K562 (cell line): ENCODE measurements around the gene PLEKHG3. TPM values are rescaled to one million over a fixed set of nuclear protein-coding genes. Genes with fewer than 3 reads are reported as not detected.

Experiments used
- ATAC-seq: fragments of 200-7000 bp; cut with Tn5 transposase; 3 replicates; pipeline ENCODE4 v1.9.1; 2020; ENCODE audit warnings: moderate library complexity
- BruUV-seq: library from RNA; stranded (reverse); fragments of 400-500 nt; replicated peaks from 2 replicates; lab custom pipeline; 2021; lab: Mats Ljungman, UMichigan
- CTCF ChIA-PET: fragments of 300-600 bp; formaldehyde crosslinking; extraction: SDS; loops from one replicate; lab custom pipeline; 2021; ENCODE audit warnings: low intra/inter-chr PET ratio; lab: Yijun Ruan, JAX
- POLR2A ChIA-PET: fragments of 300-600, 350-650 bp; sonication (Branson Sonifier 250); formaldehyde crosslinking; extraction: SDS; loops from one replicate; lab custom pipeline; 2021; ENCODE audit warnings: antibody characterized with exemption, inconsistent platforms; lab: Yijun Ruan, JAX
- DNase-seq, 4 experiments: peaks; one replicate each; pipeline versions ENCODE4 v3.0.0 to v3.0.0-alpha.2; 2011 to 2018; ENCODE audit warnings: low spot score in 3 of 4, mixed read lengths in 3 of 4; ENCODE audit errors: extremely low read depth in 1 of 4
- FAIRE-seq: peaks from 2 replicates; lab custom pipeline; 2011; peaks lifted over from hg19 to GRCh38; lab: Jason Lieb, UNC
- H2AFZ ChIP-seq: 2 replicates; pipeline ENCODE4 v1.6.0; 2011; ENCODE audit warnings: low read depth, low read length, control low read depth, inconsistent platforms
- H3K27ac ChIP-seq: fragments of 200-600 bp; 3 replicates; pipeline ENCODE4 v1.8.0; 2011; ENCODE audit warnings: low read depth, mild to moderate bottlenecking, control low read depth, inconsistent platforms, low read length, moderate library complexity, mixed read lengths; ENCODE audit errors: extremely low read depth
- H3K27me3 ChIP-seq, 2 experiments: fragments of 300-600 bp in 1 of 2; 2 replicates in 1 of 2; 3 replicates in 1 of 2; pipeline versions ENCODE4 v1.6.0 to v1.8.0; 2011; ENCODE audit warnings: inconsistent platforms in 2 of 2, low read length in 2 of 2, mild to moderate bottlenecking in 1 of 2, mixed read lengths in 1 of 2, moderate library complexity in 1 of 2; ENCODE audit not compliant: control insufficient read depth in 2 of 2, insufficient read depth in 2 of 2
- H3K36me3 ChIP-seq: fragments of 300-600 bp; 3 replicates; pipeline ENCODE4 v1.8.0; 2011; ENCODE audit warnings: mild to moderate bottlenecking, low read length, inconsistent platforms; ENCODE audit not compliant: control insufficient read depth, insufficient read depth
- H3K4me1 ChIP-seq, 2 experiments: fragments of 200-600 bp in 1 of 2; replicated peaks in 1 of 2; 2 replicates in 1 of 2; 3 replicates in 1 of 2; pipeline versions ENCODE4 v1.5.1 to v1.8.0; 2011; ENCODE audit warnings: inconsistent platforms in 2 of 2, low read length in 2 of 2, mild to moderate bottlenecking in 1 of 2, mixed read lengths in 1 of 2, moderate library complexity in 1 of 2; ENCODE audit not compliant: control insufficient read depth in 2 of 2, insufficient read depth in 2 of 2
- H3K4me2 ChIP-seq: 2 replicates; pipeline ENCODE4 v1.6.1; 2011; ENCODE audit warnings: low read length, control low read depth, inconsistent platforms, mixed read lengths; ENCODE audit not compliant: insufficient read depth
- H3K4me3 ChIP-seq: fragments of 200-600 bp; sonication (generic), shearing (Covaris generic); 2 replicates; pipeline ENCODE4 v1.5.1; 2016; ENCODE audit warnings: control low read depth, inconsistent platforms
- H3K79me2 ChIP-seq: fragments of 200-600 bp; 3 replicates; pipeline ENCODE4 v1.8.0; 2011; ENCODE audit warnings: low read length, inconsistent platforms; ENCODE audit not compliant: control insufficient read depth, insufficient read depth
- H3K9ac ChIP-seq, 2 experiments: 2 replicates each; pipeline versions ENCODE4 v1.6.0 to v1.6.1; 2011; ENCODE audit warnings: low read depth in 2 of 2, low read length in 2 of 2, control low read depth in 1 of 2, inconsistent platforms in 1 of 2, mild to moderate bottlenecking in 1 of 2, mixed read lengths in 1 of 2; ENCODE audit not compliant: insufficient read depth in 1 of 2
- H3K9me1 ChIP-seq: one replicate; pipeline ENCODE4 v1.6.0; 2011; ENCODE audit warnings: inconsistent platforms, mild to moderate bottlenecking, low read length, moderate library complexity; ENCODE audit not compliant: control insufficient read depth, insufficient read depth
- H3K9me3 ChIP-seq: replicated peaks from 2 replicates; pipeline ENCODE4 v1.5.1; 2011; ENCODE audit warnings: low read depth, low read length, inconsistent platforms; ENCODE audit not compliant: control insufficient read depth, insufficient read depth
- H4K20me1 ChIP-seq: replicated peaks from 2 replicates; pipeline ENCODE4 v1.6.1; 2011; ENCODE audit warnings: low read length, inconsistent platforms, mixed read lengths; ENCODE audit not compliant: control insufficient read depth, insufficient read depth
- DMBX1 ChIP-seq: fragments of 250-450 bp; sonication (Bioruptor Pico); IDR thresholded peaks from 2 replicates; pipeline ENCODE4 v1.8.0; 2022; ENCODE audit warnings: inconsistent platforms, mild to moderate bottlenecking, moderate library complexity, borderline replicate concordance
- ETV5 ChIP-seq: sonication (generic); formaldehyde crosslinking; IDR thresholded peaks from 2 replicates; pipeline ENCODE4 v1.4.0; 2020; ENCODE audit warnings: low read depth, mild to moderate bottlenecking, missing genetic modification reagents
- FOXJ2 ChIP-seq: fragments of 200-800 bp; sonication (Bioruptor generic); IDR thresholded peaks from 2 replicates; pipeline ENCODE4 v1.6.1; 2016; ENCODE audit warnings: missing genetic modification characterization, missing compliant biosample characterization
- FOXK1 ChIP-seq: sonication (generic); formaldehyde crosslinking; IDR thresholded peaks from 2 replicates; pipeline ENCODE4 v1.8.0; 2022; ENCODE audit warnings: missing genetic modification reagents, mild to moderate bottlenecking, borderline replicate concordance
- RREB1 ChIP-seq: fragments of 250-450 bp; sonication (Bioruptor Pico); IDR thresholded peaks from 2 replicates; pipeline ENCODE4 v1.4.0; 2020
- SMC3 ChIP-seq: conservative IDR thresholded peaks from 2 replicates; pipeline ENCODE4 v1.6.1; 2011; ENCODE audit warnings: low read depth, low read length, improper control_type of control experiment; ENCODE audit not compliant: insufficient read depth
- ZNF143 ChIP-seq: sonication (generic); formaldehyde crosslinking; IDR thresholded peaks from 2 replicates; pipeline ENCODE4 v1.9.0; 2022; ENCODE audit warnings: mild to moderate bottlenecking, missing genetic modification reagents
- ZNF24 ChIP-seq: fragments of 450-650 bp; IDR thresholded peaks from 2 replicates; pipeline ENCODE4 v1.6.1; 2016
- ZNF354B ChIP-seq: fragments of 250-450 bp; sonication (Bioruptor Pico); IDR thresholded peaks from 2 replicates; pipeline ENCODE4 v1.4.0; 2020
- ZNF583 ChIP-seq: fragments of 250-450 bp; sonication (Bioruptor Pico); IDR thresholded peaks from 2 replicates; pipeline ENCODE4 v1.4.0; 2020
- WGBS: fragments of 100-300 bp; shearing (Covaris generic); methylation state at CpG from one replicate; pipeline ENCODE4 v1.1.6; 2016; ENCODE audit warnings: low coverage, mixed read lengths; ENCODE audit not compliant: insufficient coverage; ENCODE audit errors: missing lambda C conversion rate; 5-methylcytosine and 5-hydroxymethylcytosine counted together
- in situ Hi-C: fragments of 300-500 bp; cut with MboI; formaldehyde crosslinking; loops from 4 replicates; pipeline ENCODE4 v1.15.0; 2018; ENCODE audit warnings: inconsistent platforms, mixed read lengths
- intact Hi-C: fragments of 100-400 bp; cut with micrococcal nuclease; formaldehyde crosslinking; loops from 2 replicates; pipeline ENCODE4 v1.14.2; 2022
- polyA plus RNA-seq, 8 experiments: library from polyadenylated mRNA; depleted of rRNA in 4 of 8; stranded (reverse) in 5 of 8; unstranded in 3 of 8; fragments of >200 nt; fragmentation: Nextera tagmentation in 2 of 8; fragmentation: Illumina TruSeq in 1 of 8; extraction: Ambion mirVana in 2 of 8; extraction: Trizol in 1 of 8; gene quantifications; 2 replicates each; pipeline versions ENCODE4 v1.2.1 to v1.2.3, GENCODE V29; 2011 to 2014; ENCODE audit warnings: inconsistent platforms in 1 of 8, missing spikeins in 1 of 8
- total RNA-seq, 7 experiments: library from RNA; depleted of rRNA in 6 of 7; stranded (reverse); fragments of >200 nt in 6 of 7; fragmentation: Illumina TruSeq in 2 of 7; extraction: Trizol in 2 of 7; gene quantifications; 2 replicates each; pipeline versions ENCODE4 v1.2.1 to v1.2.3, GENCODE V29; 2011 to 2021; ENCODE audit warnings: low replicate concordance in 1 of 7
- TF ChIP-seq, protein P1 (sequence below), 2 experiments: fragments of 450-650 bp; IDR thresholded peaks; 2 replicates each; pipeline ENCODE4 v1.6.1; 2018; ENCODE audit warnings: mild to moderate bottlenecking in 2 of 2, low read depth in 1 of 2; ENCODE audit not compliant: partially characterized antibody in 2 of 2
- TF ChIP-seq, protein P2 (sequence below): sonication (generic); formaldehyde crosslinking; IDR thresholded peaks from 2 replicates; pipeline ENCODE4 v1.8.1; 2023; ENCODE audit warnings: mild to moderate bottlenecking, missing genetic modification reagents, moderate library complexity

The PLEKHG3 gene
- total and polyA plus RNA-seq, 9 of the 15 experiments (the other 6 are each of a cell fraction or from before 2014, with no cell fraction given) = 0.04 to 0.16 TPM; not detected in 7

GRCh38 chr14:64795211-64795610, 91.0 kb downstream of the PLEKHG3 start:
- H3K9ac ChIP-seq = no peak overlapping the region
- no TSS peak for BruUV-seq
- DNase-seq = no peak
- intact Hi-C loops = no loop called here
- POLR2A ChIA-PET = interaction anchor here (1.4 kb wide), 1 partner anchor 13 kb away, joined by 6 read pairs; no protein-coding TSS in a partner anchor
- TF ChIP-seq, protein P1, sequence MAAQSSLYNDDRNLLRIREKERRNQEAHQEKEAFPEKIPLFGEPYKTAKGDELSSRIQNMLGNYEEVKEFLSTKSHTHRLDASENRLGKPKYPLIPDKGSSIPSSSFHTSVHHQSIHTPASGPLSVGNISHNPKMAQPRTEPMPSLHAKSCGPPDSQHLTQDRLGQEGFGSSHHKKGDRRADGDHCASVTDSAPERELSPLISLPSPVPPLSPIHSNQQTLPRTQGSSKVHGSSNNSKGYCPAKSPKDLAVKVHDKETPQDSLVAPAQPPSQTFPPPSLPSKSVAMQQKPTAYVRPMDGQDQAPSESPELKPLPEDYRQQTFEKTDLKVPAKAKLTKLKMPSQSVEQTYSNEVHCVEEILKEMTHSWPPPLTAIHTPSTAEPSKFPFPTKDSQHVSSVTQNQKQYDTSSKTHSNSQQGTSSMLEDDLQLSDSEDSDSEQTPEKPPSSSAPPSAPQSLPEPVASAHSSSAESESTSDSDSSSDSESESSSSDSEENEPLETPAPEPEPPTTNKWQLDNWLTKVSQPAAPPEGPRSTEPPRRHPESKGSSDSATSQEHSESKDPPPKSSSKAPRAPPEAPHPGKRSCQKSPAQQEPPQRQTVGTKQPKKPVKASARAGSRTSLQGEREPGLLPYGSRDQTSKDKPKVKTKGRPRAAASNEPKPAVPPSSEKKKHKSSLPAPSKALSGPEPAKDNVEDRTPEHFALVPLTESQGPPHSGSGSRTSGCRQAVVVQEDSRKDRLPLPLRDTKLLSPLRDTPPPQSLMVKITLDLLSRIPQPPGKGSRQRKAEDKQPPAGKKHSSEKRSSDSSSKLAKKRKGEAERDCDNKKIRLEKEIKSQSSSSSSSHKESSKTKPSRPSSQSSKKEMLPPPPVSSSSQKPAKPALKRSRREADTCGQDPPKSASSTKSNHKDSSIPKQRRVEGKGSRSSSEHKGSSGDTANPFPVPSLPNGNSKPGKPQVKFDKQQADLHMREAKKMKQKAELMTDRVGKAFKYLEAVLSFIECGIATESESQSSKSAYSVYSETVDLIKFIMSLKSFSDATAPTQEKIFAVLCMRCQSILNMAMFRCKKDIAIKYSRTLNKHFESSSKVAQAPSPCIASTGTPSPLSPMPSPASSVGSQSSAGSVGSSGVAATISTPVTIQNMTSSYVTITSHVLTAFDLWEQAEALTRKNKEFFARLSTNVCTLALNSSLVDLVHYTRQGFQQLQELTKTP (IDR thresholded peaks at IDR 0.05; ENCODE audit: low read depth in 1 of 2, partially characterized antibody in 2 of 2) = no peak
- TF ChIP-seq SMC3 = no peak
- TF ChIP-seq, protein P2, sequence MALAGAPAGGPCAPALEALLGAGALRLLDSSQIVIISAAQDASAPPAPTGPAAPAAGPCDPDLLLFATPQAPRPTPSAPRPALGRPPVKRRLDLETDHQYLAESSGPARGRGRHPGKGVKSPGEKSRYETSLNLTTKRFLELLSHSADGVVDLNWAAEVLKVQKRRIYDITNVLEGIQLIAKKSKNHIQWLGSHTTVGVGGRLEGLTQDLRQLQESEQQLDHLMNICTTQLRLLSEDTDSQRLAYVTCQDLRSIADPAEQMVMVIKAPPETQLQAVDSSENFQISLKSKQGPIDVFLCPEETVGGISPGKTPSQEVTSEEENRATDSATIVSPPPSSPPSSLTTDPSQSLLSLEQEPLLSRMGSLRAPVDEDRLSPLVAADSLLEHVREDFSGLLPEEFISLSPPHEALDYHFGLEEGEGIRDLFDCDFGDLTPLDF (CRISPR knock-in tag) = no peak
- no peak for TF ChIP-seq ZNF583
- no peak for TF ChIP-seq ZNF143 (CRISPR knock-in tag)
- TF ChIP-seq FOXK1 (CRISPR knock-in tag) = no peak
- no peak for TF ChIP-seq ETV5 (CRISPR knock-in tag)
- TF ChIP-seq FOXJ2 (tag) = no peak
- no peak for TF ChIP-seq ZNF354B (CRISPR knock-in tag)
- no peak for TF ChIP-seq ZNF24
- no peak for TF ChIP-seq DMBX1
- TF ChIP-seq RREB1 (CRISPR knock-in tag) = no peak
- TF ChIP-seq, all 486 proteins: peak for 0
- Histone ChIP-seq H3K9me1 (no peaks in the 10 kb centered on the region), H3K79me2 (no peaks in the 10 kb centered on the region), H3K4me1 (no peaks in the 10 kb centered on the region), H3K9me3 (no peaks in the 10 kb centered on the region), H3K27me3 (no peaks in the 10 kb centered on the region), H3K4me2 (no peak overlapping the region), H3K27ac (no peak overlapping the region), H4K20me1 (no peaks in the 10 kb centered on the region), H3K4me3 (no peak overlapping the region), H2AFZ (no peak overlapping the region), H3K36me3 (peaks cover 91% of the 10 kb centered on the region; the same call in 2 of the 3 replicates)
- FAIRE-seq (no peak), ATAC-seq (no peak)
- in situ Hi-C loops = no loop called here
- CTCF ChIA-PET = no interaction called here
- WGBS = 93% methylated on average over 12 of the region's 16 CpGs
